GM18502 (cell line): ENCODE results near the gene TSEN34.

ENCODE experiments used
- ATAC-seq: cut with Tn5 transposase; IDR thresholded peaks from one replicate; pipeline ENCODE4 v1.9.1; 2021; ENCODE audit warnings: mild to moderate bottlenecking; ENCODE audit not compliant: unreplicated experiment, poor library complexity

The TSEN34 gene

DNA sequence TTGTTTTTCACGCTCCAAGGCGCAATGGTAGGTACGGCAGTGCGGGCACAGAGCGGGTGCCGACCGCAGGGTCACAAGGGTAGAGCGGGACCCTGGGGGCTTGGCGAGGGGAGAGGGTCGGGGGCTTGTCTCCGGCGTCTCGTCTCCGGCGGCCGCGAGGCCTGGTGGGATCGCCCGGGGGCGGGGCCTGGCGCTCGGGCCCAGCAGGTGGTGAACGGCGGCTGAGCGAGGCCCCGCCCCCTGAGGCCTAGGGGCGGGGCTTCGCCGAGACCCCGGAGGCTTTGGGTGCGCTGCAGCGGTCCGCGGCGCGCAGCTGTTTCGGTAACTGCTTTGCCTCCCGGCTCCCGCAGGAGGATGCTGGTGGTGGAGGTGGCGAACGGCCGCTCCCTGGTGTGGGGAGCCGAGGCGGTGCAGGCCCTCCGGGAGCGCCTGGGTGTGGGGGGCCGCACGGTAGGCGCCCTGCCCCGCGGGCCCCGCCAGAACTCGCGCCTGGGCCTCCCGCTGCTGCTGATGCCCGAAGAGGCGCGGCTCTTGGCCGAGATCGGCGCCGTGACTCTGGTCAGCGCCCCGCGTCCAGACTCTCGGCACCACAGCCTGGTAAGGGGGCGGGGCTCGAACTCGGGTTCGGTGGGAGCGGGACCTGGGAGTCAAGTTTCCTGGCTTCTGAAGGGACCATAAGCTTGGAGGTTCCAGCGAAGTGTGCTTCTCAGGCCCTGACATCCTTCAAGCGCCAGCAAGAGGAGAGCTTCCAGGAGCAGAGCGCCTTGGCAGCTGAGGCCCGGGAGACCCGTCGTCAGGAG is at the start of gene TSEN34:
Gene TSEN34, plus strand, starts transcription at position 298 of the 800 bp plus-strand sequence. Its CDS starts 57 bp downstream, at position 355.
- ATAC-seq = peak; percentile 29

DNA sequence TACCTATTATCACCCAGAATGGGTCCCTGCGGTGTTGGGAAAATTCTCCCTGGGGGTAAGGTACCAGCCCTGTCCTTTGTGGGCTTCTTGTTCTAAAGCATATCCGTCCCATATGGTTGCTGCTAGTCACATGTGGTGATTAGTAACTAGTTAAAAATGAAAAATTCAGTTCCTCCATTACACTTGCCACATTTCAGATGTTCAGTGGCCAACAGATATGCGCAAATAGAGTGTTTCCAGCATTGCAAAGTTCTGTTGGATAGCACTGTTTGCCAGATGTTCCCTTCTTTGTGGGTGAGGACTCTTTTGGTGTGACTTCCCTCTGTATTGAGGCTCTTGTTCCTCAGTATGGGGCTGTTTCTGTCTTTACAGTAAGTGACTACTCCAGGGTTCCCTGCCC is 49.8 kb upstream of the TSEN34 start:
- no peak for ATAC-seq

DNA sequence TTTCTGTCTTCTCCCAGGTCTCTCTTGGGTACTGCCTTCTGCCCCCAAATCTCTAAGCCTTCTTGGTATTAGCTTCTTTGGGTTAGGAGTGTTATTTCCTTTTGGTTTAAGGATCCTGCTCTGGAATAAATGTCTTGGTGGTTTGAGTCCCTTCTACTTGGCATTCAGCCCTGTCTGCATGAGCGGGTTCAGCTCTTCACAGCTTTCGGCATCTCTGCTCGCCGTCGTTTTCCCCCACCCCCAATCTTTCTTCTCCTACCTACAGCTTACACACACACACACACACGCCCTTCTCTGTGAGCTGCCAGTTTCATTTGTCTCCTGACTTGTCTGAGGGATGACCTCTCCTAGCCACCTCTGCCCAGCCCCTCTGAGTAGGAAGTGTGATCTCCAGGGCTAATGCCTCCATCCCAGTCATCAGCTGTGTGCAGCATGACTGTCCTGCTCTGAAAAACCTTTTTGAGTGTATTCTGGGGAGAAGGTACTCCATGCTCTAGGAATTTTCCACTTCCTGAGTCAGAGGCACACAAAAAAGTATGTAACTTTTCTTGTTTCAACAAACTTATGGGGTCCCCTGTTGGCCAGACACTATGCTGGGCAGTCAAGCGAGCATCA is 48.8 kb upstream of the TSEN34 start:
- no peak for ATAC-seq

- no peak for ATAC-seq
Measured at GRCh38 chr19:54145541-54146158, 45.5 kb upstream of the TSEN34 start.

DNA sequence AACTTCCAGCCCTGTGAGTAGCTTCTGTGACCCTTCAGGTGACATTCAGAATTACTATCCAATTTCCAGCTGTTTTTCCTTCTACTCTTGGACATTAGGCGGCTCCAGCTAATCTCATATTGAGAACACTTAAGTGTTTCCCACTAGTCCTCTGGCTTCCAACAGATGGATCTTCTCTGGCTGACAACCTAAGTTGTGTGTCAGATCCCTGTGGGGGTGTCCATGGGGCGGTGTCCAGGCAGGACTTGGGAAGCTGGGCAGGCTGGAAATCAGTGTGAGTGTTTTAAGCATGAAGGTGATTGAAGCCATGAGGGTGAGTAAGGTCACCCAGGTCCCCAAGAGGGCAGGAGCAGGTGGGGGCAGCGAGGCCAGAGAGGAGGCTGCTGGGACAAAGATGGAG is 43.4 kb upstream of the TSEN34 start:
- ATAC-seq = no peak

GRCh38 chr19:54148158-54148557 is 43.0 kb upstream of the TSEN34 start:
- ATAC-seq = no peak

DNA sequence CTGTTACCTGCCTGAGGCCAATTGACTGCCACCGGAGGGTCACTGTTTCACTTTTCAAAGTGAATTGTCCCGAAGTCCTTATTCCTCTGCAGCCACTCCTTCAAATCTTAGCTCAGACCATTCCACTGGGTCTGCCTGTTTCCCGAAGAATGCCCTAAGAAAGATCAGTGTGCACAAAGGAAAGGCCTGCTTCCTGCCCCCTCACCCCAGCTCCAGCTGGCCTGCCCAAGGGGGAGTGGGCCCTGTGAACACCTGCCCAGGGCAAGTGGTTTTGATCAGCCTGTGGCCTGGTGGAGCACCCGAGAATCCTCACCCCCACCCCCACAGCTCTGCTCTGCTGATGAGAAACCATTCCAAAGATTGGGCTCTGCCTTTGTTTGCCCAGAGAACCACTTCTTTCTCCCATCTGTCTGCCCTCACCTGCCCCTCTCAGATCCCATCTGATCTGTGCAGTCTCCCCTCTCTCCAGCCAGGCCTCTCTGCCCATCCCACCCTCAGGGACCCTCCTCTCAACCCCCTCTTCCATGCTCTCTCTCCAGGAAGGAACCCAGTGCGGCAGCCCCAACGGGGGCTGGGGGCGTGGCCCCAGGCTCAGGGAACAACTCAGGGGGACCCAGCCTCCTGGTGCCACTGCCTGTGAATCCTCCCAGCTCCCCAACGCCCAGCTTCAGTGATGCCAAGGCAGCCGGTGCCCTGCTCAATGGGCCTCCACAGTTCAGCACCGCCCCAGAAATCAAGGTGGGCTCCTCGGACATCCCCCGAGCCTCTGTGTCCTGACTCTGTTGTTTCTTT is 41.9 kb upstream of the TSEN34 start:
- no peak for ATAC-seq

GRCh38 chr19:54151362-54152035 is 39.6 kb upstream of the TSEN34 start:
- ATAC-seq = no peak

DNA sequence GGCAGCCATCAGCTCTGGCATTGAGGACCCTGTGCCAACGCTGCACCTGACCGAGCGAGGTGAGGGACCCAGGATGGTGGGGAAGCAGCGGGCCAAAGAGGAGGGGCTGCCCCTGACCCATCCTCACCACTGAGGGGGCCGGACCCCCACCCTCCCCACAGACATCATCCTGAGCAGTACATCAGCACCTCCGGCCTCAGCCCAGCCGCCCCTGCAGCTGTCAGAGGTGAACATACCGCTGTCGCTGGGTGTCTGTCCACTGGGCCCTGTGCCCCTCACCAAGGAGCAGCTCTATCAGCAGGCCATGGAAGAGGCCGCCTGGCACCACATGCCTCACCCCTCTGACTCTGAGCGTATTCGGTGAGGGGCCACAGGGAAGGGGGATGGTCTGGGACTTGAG is 38.8 kb upstream of the TSEN34 start:
- no peak for ATAC-seq

GRCh38 chr19:54152878-54153524 is 38.1 kb upstream of the TSEN34 start:
- no peak for ATAC-seq

DNA sequence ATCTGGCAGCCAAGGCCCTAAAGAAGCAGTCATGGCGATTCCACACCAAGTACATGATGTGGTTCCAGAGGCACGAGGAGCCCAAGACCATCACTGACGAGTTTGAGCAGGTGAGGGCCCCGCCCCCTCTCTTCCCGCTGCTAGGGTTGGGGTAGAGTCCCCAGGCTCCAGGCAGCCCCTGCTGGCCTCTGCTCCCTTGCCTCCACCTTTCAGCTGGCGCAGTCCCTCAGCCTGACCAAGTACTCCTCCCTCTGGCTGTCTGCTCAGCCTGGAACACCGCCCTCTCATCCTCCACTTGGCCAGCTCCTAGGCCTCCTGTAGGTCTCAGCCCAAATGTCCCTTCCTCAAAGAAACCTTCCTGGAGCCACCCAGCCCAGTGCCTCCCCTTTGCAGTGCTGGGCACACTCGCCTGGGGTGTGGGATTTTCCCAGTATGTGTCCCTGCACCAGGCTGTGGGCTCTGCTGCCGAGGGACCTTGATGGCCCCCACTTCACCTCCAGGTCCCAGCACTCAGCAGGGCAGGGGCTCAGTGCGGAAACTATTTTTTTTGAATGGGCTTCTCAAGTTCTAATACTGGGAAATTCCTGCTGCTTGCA is 37.3 kb upstream of the TSEN34 start:
- no peak for ATAC-seq

- ATAC-seq = no peak
Measured at GRCh38 chr19:54154603-54155345, 36.3 kb upstream of the TSEN34 start.

GRCh38 chr19:54155694-54156093 is 35.4 kb upstream of the TSEN34 start:
- no peak for ATAC-seq

DNA sequence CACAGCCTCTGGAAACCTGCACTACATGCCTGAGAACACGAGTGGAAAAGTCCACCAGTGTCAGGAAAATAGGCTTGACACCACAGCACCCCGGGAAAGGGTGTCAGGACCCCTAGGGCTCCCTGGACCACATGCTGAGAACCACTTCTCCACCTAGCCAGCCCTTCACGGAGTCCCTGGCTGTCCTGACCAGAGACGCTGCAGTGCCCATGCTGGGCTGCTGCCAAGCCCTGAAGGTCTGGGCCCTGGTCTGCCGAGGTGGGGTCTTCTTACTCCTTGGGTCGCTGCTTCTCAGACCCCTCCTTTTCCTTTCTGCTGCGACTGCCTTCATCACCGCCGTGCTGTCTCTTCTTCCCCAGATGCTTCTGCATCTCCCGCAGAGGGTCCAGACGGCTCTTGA is 34.6 kb upstream of the TSEN34 start:
- ATAC-seq = no peak

DNA sequence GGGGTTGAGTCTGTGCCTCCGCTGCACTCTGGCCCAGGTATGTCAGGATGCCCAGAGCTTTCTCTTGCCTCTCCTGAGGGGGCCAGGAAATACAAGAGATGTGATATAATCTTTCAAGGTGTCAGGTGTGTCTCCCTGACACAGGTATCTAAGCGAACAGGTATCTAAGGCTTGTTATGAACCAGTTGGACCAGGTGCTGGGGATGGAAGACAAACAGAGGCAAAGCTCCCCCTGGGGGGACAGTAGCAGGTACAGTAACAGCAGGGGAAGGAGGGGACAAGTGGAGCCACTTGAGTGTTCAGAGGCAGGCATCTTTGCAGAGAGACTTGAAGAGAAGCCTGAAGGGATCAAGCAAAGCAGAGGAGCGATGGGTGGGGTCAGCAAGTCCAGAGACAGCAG is 34.2 kb upstream of the TSEN34 start:
- no peak for ATAC-seq

DNA sequence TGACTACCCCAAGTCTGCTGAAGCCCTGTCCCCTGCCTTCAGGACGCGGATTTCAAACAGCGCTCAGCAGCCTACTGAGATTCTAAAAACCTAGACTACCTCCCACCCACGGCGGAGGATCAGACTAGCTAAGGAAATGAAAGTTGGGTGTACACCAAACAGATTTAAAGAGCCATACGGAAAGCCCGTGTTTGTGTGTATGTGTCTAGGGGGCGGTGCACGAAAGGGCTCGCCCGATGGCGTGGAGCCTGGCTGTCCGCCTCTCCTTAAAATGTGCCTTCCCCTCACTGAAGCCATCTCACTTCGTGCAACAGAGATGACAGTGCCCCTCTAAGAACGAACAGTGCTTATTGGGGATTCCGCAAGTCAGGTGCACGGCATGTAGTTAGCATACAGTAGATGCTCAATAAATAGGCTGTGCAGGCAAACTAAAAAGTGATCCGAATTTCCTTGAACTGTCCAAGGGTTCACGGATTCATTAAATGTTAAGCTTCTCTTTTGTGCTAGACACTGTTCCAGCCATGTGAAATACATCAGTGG is 32.2 kb upstream of the TSEN34 start:
- ATAC-seq = no peak

DNA sequence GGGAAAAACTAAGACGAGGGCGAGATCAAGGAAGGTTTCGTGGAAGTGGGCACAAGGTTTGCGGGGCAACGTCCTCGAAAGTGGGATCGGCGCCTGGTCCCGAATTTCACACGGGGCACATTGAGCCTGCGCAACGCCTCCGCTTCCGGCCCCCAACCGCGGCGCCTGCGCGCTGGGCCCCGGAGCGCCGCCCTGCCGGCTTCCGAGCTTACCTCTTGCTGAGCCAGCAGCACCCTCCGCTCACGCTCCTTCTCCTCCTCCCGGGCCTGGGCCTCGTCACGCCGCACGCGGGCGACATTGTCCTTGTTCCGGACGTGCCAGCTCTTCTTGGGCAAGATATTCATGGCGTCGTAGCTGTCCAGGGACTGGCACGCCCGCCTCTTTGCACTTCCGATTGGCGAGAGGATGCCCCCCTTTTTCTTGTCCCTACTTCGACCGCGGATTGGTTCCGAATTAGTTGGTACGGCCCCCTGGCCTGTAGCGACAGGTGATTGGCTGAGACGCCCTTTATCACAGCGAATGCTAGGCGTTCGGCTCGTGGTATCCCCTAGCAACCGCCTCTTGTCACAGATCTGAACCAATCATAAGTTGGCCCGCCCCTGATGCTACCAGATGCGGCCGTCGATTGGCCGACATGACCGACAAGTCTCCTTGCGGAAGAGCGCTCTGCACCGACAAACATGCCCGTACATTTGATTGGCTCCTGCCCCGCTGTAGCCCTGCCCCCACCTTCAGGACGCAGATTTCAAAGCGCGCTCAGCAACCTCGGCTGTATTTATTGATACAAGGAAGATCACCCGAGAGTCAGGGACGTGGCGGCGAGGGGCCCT is 31.5 kb upstream of the TSEN34 start, which contains the start of gene LENG1:
Gene LENG1, minus strand, starts transcription at position 370 of the 830 bp plus-strand sequence. Its CDS starts 26 bp downstream, at position 344.
- ATAC-seq = peak; percentile 91
